Measurements from ENCODE around the gene ALCAM. TPM values are rescaled to one million over a fixed set of nuclear protein-coding genes. Genes with fewer than 3 reads are reported as not detected.

Gene ALCAM
- total RNA-seq, 1 experiment from 2014 or later, result 0.41 TPM

DNA sequence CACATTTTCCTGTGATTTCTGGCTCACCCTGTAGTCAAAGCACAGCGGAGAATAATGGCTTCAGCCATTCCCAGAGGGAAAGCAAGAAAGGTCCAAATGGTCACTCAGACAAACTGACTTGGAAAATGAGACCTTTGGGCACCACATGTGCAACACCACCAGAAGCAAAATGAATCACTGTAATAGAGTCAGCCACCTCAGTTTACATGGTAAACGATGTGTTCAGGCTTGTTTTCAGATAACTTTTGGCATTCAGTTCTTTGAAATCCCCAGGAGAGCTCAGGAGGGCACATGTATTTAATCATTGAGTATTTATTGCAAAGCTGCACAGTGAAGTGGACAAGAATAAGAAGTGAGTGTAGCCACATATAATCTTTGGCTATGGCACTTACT, 38.4 kb upstream of the ALCAM start:
- no TSS peak for BruUV-seq (replicated peaks)
- Mint-ChIP-seq H3K9me3 (ENCODE audit: unreplicated experiment) (peaks cover 15% of the 10 kb centered on the region), H3K27me3 (ENCODE audit: insufficient read depth, unreplicated experiment) (no peaks in the 10 kb centered on the region), H3K4me3 (ENCODE audit: unreplicated experiment) (no peak overlapping the region), H3K27ac (ENCODE audit: unreplicated experiment) (no peak overlapping the region), H3K4me1 (ENCODE audit: low read depth, unreplicated experiment) (no peaks in the 10 kb centered on the region), H3K36me3 (ENCODE audit: insufficient read depth, unreplicated experiment) (no peaks in the 10 kb centered on the region)
- H3K4me3 ChIP-seq (ENCODE audit: low read depth, low read length), result no peak overlapping the region
- TF ChIP-seq, protein P1, sequence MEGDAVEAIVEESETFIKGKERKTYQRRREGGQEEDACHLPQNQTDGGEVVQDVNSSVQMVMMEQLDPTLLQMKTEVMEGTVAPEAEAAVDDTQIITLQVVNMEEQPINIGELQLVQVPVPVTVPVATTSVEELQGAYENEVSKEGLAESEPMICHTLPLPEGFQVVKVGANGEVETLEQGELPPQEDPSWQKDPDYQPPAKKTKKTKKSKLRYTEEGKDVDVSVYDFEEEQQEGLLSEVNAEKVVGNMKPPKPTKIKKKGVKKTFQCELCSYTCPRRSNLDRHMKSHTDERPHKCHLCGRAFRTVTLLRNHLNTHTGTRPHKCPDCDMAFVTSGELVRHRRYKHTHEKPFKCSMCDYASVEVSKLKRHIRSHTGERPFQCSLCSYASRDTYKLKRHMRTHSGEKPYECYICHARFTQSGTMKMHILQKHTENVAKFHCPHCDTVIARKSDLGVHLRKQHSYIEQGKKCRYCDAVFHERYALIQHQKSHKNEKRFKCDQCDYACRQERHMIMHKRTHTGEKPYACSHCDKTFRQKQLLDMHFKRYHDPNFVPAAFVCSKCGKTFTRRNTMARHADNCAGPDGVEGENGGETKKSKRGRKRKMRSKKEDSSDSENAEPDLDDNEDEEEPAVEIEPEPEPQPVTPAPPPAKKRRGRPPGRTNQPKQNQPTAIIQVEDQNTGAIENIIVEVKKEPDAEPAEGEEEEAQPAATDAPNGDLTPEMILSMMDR (IDR thresholded peaks at IDR 0.05; ENCODE audit: insufficient read depth in 1 of 2, low read depth in 1 of 2, low read length in 1 of 2, severe bottlenecking in 1 of 2, unreplicated experiment in 1 of 2), result no peak
- no peaks in the 10 kb centered on the region for H3K9me3 ChIP-seq
- no peaks in the 10 kb centered on the region for H3K27me3 ChIP-seq (replicated peaks; ENCODE audit: control insufficient read depth, insufficient read depth, low read length)
- ChIA-PET CTCF (no interaction called here), POLR2A (no interaction called here)
- H3K4me1 ChIP-seq, result no peaks in the 10 kb centered on the region
- H3K36me3 ChIP-seq (ENCODE audit: control insufficient read depth, insufficient read depth, low read length), result no peaks in the 10 kb centered on the region
- no peak for DNase-seq
- intact Hi-C loops (cut with micrococcal nuclease; ENCODE audit: unreplicated experiment), result no loop called here

DNA sequence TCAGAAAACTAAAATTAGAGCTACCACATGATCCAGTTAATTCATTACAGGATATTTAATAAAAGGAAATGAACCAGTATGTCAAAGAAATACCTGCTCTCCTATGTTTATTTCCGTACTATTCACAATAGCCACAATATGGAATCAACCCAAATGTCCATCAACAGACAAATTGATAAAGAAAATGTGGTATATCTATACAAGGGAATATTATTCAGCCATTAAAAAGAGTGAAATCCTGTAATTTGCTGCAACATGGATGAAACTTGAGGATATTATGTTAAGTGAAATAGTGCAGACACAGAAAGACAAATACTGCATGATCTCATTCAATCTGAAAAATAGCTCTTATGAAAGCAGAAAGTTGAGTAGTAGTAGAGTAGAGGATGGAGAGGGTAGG, 33.7 kb upstream of the ALCAM start:
- Histone ChIP-seq H3K27me3 (replicated peaks; ENCODE audit: control insufficient read depth, insufficient read depth, low read length) (no peaks in the 10 kb centered on the region), H3K4me1 (no peaks in the 10 kb centered on the region), H3K36me3 (ENCODE audit: control insufficient read depth, insufficient read depth, low read length) (no peaks in the 10 kb centered on the region), H3K9me3 (no peaks in the 10 kb centered on the region), H3K4me3 (ENCODE audit: low read depth, low read length) (no peak overlapping the region)
- TF ChIP-seq, protein P1 (IDR thresholded peaks at IDR 0.05; ENCODE audit: insufficient read depth in 1 of 2, low read depth in 1 of 2, low read length in 1 of 2, severe bottlenecking in 1 of 2, unreplicated experiment in 1 of 2), result no peak
- Mint-ChIP-seq H3K4me1 (ENCODE audit: low read depth, unreplicated experiment) (no peaks in the 10 kb centered on the region), H3K27ac (ENCODE audit: unreplicated experiment) (no peak overlapping the region), H3K9me3 (ENCODE audit: unreplicated experiment) (peaks cover 16% of the 10 kb centered on the region), H3K4me3 (ENCODE audit: unreplicated experiment) (no peak overlapping the region), H3K36me3 (ENCODE audit: insufficient read depth, unreplicated experiment) (no peaks in the 10 kb centered on the region), H3K27me3 (ENCODE audit: insufficient read depth, unreplicated experiment) (no peaks in the 10 kb centered on the region)
- no peak for DNase-seq
- ChIA-PET POLR2A (no interaction called here), CTCF (no interaction called here)
- BruUV-seq (replicated peaks), result no TSS peak
- intact Hi-C loops (cut with micrococcal nuclease; ENCODE audit: unreplicated experiment), result no loop called here

DNA sequence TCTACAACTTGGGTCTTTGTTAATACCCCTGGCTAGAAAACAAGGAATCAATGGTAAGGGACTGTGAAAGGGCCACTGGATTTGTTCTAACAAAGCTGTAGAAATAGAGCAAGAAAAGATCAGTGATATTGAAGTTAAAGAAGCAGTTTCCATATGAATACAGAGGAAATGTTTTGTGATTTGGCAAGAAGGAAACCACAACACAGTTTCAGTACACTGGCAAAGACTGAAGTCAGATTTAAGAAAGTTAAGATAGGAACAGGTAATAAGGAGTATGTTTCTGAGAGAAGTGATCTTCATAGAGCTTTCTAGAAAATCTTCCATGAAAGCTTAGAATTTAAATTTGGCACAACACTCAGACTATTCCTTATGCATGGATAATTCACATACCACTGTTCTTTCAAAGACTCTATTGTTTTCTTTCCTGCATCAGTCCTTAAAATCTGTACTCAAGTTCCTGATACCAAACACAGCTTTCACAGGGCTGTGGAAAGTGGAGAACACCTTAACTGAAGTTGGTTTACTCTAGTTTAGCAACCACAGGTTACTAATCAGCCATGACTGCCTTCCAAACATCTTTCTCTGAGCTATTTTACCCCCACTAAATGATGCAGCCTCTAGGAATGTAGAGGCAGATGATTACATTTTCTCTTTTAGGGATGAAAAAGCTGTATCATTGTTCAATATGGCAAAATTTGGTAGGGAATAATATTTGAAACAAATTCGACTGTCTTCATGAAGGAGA, 32.4 kb upstream of the ALCAM start:
- peaks cover 16% of the 10 kb centered on the region for H3K9me3 Mint-ChIP-seq (ENCODE audit: unreplicated experiment)
- no peaks in the 10 kb centered on the region for H3K9me3 ChIP-seq
- no peaks in the 10 kb centered on the region for H3K36me3 Mint-ChIP-seq (ENCODE audit: insufficient read depth, unreplicated experiment)
- no peaks in the 10 kb centered on the region for H3K27me3 Mint-ChIP-seq (ENCODE audit: insufficient read depth, unreplicated experiment)
- BruUV-seq (replicated peaks), result no TSS peak
- no peaks in the 10 kb centered on the region for H3K27me3 ChIP-seq (replicated peaks; ENCODE audit: control insufficient read depth, insufficient read depth, low read length)
- no peaks in the 10 kb centered on the region for H3K4me1 Mint-ChIP-seq (ENCODE audit: low read depth, unreplicated experiment)
- no peaks in the 10 kb centered on the region for H3K4me1 ChIP-seq
- no peak overlapping the region for H3K4me3 Mint-ChIP-seq (ENCODE audit: unreplicated experiment)
- ChIA-PET POLR2A (no interaction called here), CTCF (no interaction called here)
- TF ChIP-seq, protein P1 (IDR thresholded peaks at IDR 0.05; ENCODE audit: insufficient read depth in 1 of 2, low read depth in 1 of 2, low read length in 1 of 2, severe bottlenecking in 1 of 2, unreplicated experiment in 1 of 2), result no peak
- no peak for DNase-seq
- no peaks in the 10 kb centered on the region for H3K36me3 ChIP-seq (ENCODE audit: control insufficient read depth, insufficient read depth, low read length)
- H3K27ac Mint-ChIP-seq (ENCODE audit: unreplicated experiment), result no peak overlapping the region
- intact Hi-C loops (cut with micrococcal nuclease; ENCODE audit: unreplicated experiment), result no loop called here
- H3K4me3 ChIP-seq (ENCODE audit: low read depth, low read length), result no peak overlapping the region
